H1 (cell line): ENCODE data around the gene LHFPL2. TPM values are rescaled to one million over a fixed set of nuclear protein-coding genes. Genes with fewer than 3 reads are reported as not detected.
A peak's percentile ranks its signal among the peaks of the same experiment; 100 is the strongest.
"Not testable (repeated sequence)": the region's sequence is repeated elsewhere in the genome, so short reads cannot be mapped to it uniquely, and the experiment has no call there.

ENCODE experiments used
- CTCF ChIA-PET: fragments of 300-600 bp; sonication (Branson Sonifier 250); formaldehyde crosslinking; loops from one replicate; lab custom pipeline; 2021; ENCODE audit not compliant: partially characterized antibody; lab: Charles Lee
- POLR2A ChIA-PET: fragments of 300-600 bp; sonication (Branson Sonifier 250); formaldehyde crosslinking; loops from one replicate; lab custom pipeline; 2021; ENCODE audit warnings: inconsistent platforms; ENCODE audit not compliant: partially characterized antibody; lab: Charles Lee
- DNase-seq, 2 experiments: peaks; one replicate each; pipeline versions ENCODE4 v3.0.0 to v3.0.0-alpha.2; 2010 to 2022; ENCODE audit warnings: low spot score in 2 of 2, low read depth in 1 of 2, mixed read lengths in 1 of 2
- FAIRE-seq: peaks from 2 replicates; lab custom pipeline; 2011; peaks lifted over from hg19 to GRCh38; lab: Jason Lieb, UNC
- H2AFZ ChIP-seq: 2 replicates; pipeline ENCODE4 v1.8.1; 2012; ENCODE audit warnings: low read length, inconsistent platforms
- H2AK5ac ChIP-seq: 2 replicates; pipeline ENCODE4 v1.6.1; 2013; ENCODE audit warnings: low read depth, low read length
- H2BK120ac ChIP-seq: replicated peaks from 2 replicates; pipeline ENCODE3; 2013; ENCODE audit warnings: low read depth, low read length, inconsistent platforms
- H2BK12ac ChIP-seq: 2 replicates; pipeline ENCODE4 v1.6.1; 2013; ENCODE audit warnings: low read depth, low read length
- H2BK15ac ChIP-seq: 2 replicates; pipeline ENCODE4 v1.6.1; 2013; ENCODE audit warnings: low read length
- H2BK20ac ChIP-seq: 2 replicates; pipeline ENCODE4 v1.6.1; 2013; ENCODE audit warnings: low read length
- H2BK5ac ChIP-seq: 2 replicates; pipeline ENCODE4 v1.6.1; 2013; ENCODE audit warnings: low read depth, low read length
- H3K14ac ChIP-seq: 2 replicates; pipeline ENCODE4 v1.6.1; 2013; ENCODE audit warnings: inconsistent platforms; ENCODE audit not compliant: insufficient read length
- H3K18ac ChIP-seq: 2 replicates; pipeline ENCODE4 v1.6.1; 2013; ENCODE audit warnings: low read length; ENCODE audit errors: extremely low read depth
- H3K23ac ChIP-seq: 2 replicates; pipeline ENCODE4 v1.6.1; 2013; ENCODE audit warnings: inconsistent platforms; ENCODE audit not compliant: insufficient read length
- H3K23me2 ChIP-seq: 2 replicates; pipeline ENCODE4 v1.6.1; 2013; ENCODE audit warnings: low read depth, low read length
- H3K27ac ChIP-seq: 2 replicates; pipeline ENCODE4 v1.6.1; 2011; ENCODE audit warnings: low read depth, low read length, inconsistent platforms
- H3K27me3 ChIP-seq, 4 experiments: replicated peaks in 1 of 4; 1 replicate in 1 of 4; 2 replicates in 3 of 4; pipeline versions ENCODE4 v1.6.1 to v1.8.1; 2011 to 2013; ENCODE audit warnings: low read length in 3 of 4, mild to moderate bottlenecking in 3 of 4, inconsistent platforms in 2 of 4, mixed read lengths in 2 of 4, moderate library complexity in 1 of 4; ENCODE audit not compliant: control insufficient read depth in 3 of 4, insufficient read depth in 3 of 4; ENCODE audit errors: extremely low read depth in 1 of 4
- H3K36me3 ChIP-seq, 4 experiments: 2 replicates each; pipeline versions ENCODE4 v1.6.1 to v1.8.1; 2011 to 2013; ENCODE audit warnings: mild to moderate bottlenecking in 4 of 4, low read length in 3 of 4, moderate library complexity in 2 of 4, control low read depth in 1 of 4, inconsistent platforms in 1 of 4; ENCODE audit not compliant: insufficient read depth in 4 of 4, control insufficient read depth in 2 of 4
- H3K4ac ChIP-seq: replicated peaks from 2 replicates; pipeline ENCODE3; 2013; ENCODE audit warnings: low read length, low read depth, mixed read lengths, inconsistent platforms; ENCODE audit not compliant: insufficient read length
- H3K4me1 ChIP-seq, 4 experiments: replicated peaks in 1 of 4; 1 replicate in 1 of 4; 2 replicates in 3 of 4; pipeline versions ENCODE4 v1.6.1 to v1.8.1; 2011 to 2013; ENCODE audit warnings: low read length in 3 of 4, inconsistent platforms in 2 of 4, mixed read lengths in 1 of 4; ENCODE audit not compliant: insufficient read depth in 4 of 4, control insufficient read depth in 3 of 4
- H3K4me2 ChIP-seq, 2 experiments: 2 replicates each; pipeline versions ENCODE4 v1.6.1 to v1.8.1; 2011 to 2013; ENCODE audit warnings: low read depth in 2 of 2, low read length in 2 of 2, control low read depth in 1 of 2, inconsistent platforms in 1 of 2, mild to moderate bottlenecking in 1 of 2; ENCODE audit not compliant: insufficient read depth in 1 of 2
- H3K4me3 ChIP-seq, 4 experiments: fragments of 200-600, 300-600 bp in 1 of 4; sonication (generic), shearing (Covaris generic), sonication (Bioruptor Twin) in 1 of 4; 2 replicates each; pipeline versions ENCODE4 v1.5.1 to v1.8.1; 2011 to 2016; ENCODE audit warnings: low read length in 4 of 4, low read depth in 3 of 4, control low read depth in 2 of 4, inconsistent platforms in 2 of 4, mild to moderate bottlenecking in 2 of 4, mixed read lengths in 1 of 4, moderate library complexity in 1 of 4; ENCODE audit not compliant: insufficient read depth in 2 of 4; ENCODE audit errors: extremely low read depth in 1 of 4
- H3K56ac ChIP-seq: replicated peaks from 2 replicates; pipeline ENCODE3; 2013; ENCODE audit warnings: low read depth, mild to moderate bottlenecking, mixed read lengths, low read length, inconsistent platforms; ENCODE audit not compliant: insufficient read length
- H3K79me1 ChIP-seq: 2 replicates; pipeline ENCODE4 v1.6.1; 2013; ENCODE audit warnings: low read depth, low read length, control low read depth
- H3K79me2 ChIP-seq, 2 experiments: 2 replicates each; pipeline versions ENCODE4 v1.6.1 to v1.8.1; 2012 to 2013; ENCODE audit warnings: low read length in 2 of 2, mild to moderate bottlenecking in 2 of 2, inconsistent platforms in 1 of 2; ENCODE audit not compliant: insufficient read depth in 2 of 2, control insufficient read depth in 1 of 2
- H3K9ac ChIP-seq, 4 experiments: replicated peaks in 1 of 4; 1 replicate in 1 of 4; 2 replicates in 3 of 4; pipeline versions ENCODE4 v1.6.1 to v1.8.1; 2011 to 2013; ENCODE audit warnings: low read depth in 3 of 4, low read length in 3 of 4, control low read depth in 2 of 4, mild to moderate bottlenecking in 2 of 4, moderate library complexity in 2 of 4, inconsistent platforms in 1 of 4; ENCODE audit errors: extremely low read depth in 1 of 4
- H3K9me3 ChIP-seq, 2 experiments: 2 replicates each; pipeline versions ENCODE4 v1.6.1 to v1.8.1; 2012 to 2013; ENCODE audit warnings: mild to moderate bottlenecking in 2 of 2, moderate library complexity in 2 of 2, control low read depth in 1 of 2, inconsistent platforms in 1 of 2, low read depth in 1 of 2, low read length in 1 of 2, mixed read lengths in 1 of 2; ENCODE audit not compliant: insufficient read depth in 2 of 2
- H4K20me1 ChIP-seq, 2 experiments: replicated peaks in 1 of 2; 2 replicates each; pipeline versions ENCODE3 to v1.8.1; 2011 to 2013; ENCODE audit warnings: inconsistent platforms in 2 of 2, low read length in 2 of 2, mild to moderate bottlenecking in 1 of 2; ENCODE audit not compliant: insufficient read depth in 2 of 2, control insufficient read depth in 1 of 2
- H4K5ac ChIP-seq: 2 replicates; pipeline ENCODE4 v1.6.1; 2013; ENCODE audit warnings: low read length, low read depth, mixed read lengths, inconsistent platforms; ENCODE audit not compliant: insufficient read length
- H4K8ac ChIP-seq: 2 replicates; pipeline ENCODE4 v1.8.0; 2013; ENCODE audit warnings: mild to moderate bottlenecking, moderate library complexity, low read length, inconsistent platforms; ENCODE audit not compliant: insufficient read depth; ENCODE audit errors: extremely low read depth
- H4K91ac ChIP-seq: replicated peaks from 2 replicates; pipeline ENCODE3; 2013; ENCODE audit warnings: low read length, mixed read lengths, inconsistent platforms; ENCODE audit not compliant: insufficient read length
- WGBS, 2 experiments: shearing (Covaris generic) in 1 of 2; methylation state at CpG; one replicate each; pipeline versions ENCODE4 v1.1.6 to v1.1.7; 2013 to 2015; ENCODE audit warnings: low lambda C conversion rate in 2 of 2, mixed read lengths in 2 of 2, inconsistent platforms in 1 of 2, low coverage in 1 of 2, missing lambda C conversion rate in 1 of 2; ENCODE audit not compliant: insufficient replicate concordance in 2 of 2, insufficient coverage in 1 of 2, insufficient read length in 1 of 2; ENCODE audit errors: extremely low coverage in 1 of 2, missing lambda C conversion rate in 1 of 2; 5-methylcytosine and 5-hydroxymethylcytosine counted together
- polyA plus RNA-seq, 7 experiments: library from polyadenylated mRNA; depleted of rRNA in 3 of 7; stranded (reverse) in 5 of 7; unstranded in 2 of 7; fragments of >200 nt in 5 of 7; fragments of 200-250 nt in 2 of 7; gene quantifications; 1 replicate in 5 of 7; 2 replicates in 1 of 7; 4 replicates in 1 of 7; pipeline versions ENCODE4 v1.2.1 to v1.2.3, GENCODE V29; 2011 to 2013; ENCODE audit warnings: missing spikeins in 2 of 7, mixed read lengths in 2 of 7
- total RNA-seq: library from RNA; stranded (reverse); fragmentation: NEBNext Ultra II Directional; extraction: Animal tissue kit (Norgen Biotek cat#: 25700); gene quantifications from 2 replicates; pipeline ENCODE4 v1.2.1, GENCODE V29; 2021

LHFPL2 gene
- total and polyA plus RNA-seq, 2 of the 8 experiments (the other 6 are each of a cell fraction or from before 2014, with no cell fraction given), result 9.6 to 43.0 TPM

DNA sequence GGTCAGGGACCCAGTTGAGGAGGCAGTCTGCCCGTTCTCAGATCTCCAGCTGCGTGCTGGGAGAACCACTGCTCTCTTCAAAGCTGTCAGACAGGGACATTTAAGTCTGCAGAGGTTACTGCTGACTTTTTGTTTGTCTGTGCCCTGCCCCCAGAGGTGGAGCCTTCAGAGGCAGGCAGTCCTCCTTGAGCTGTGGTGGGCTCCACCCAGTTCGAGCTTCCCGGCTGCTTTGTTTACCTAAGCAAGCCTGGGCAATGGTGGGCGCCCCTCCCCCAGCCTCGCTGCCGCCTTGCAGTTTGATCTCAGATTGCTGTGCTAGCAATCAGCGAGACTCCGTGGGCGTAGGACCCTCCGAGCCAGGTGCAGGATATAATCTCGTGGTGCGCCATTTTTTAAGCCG, 191.1 kb downstream of the LHFPL2 start:
- H4K91ac ChIP-seq, H3K14ac ChIP-seq, H3K9ac ChIP-seq, H3K4ac ChIP-seq, H2BK15ac ChIP-seq, H2AFZ ChIP-seq, H4K5ac ChIP-seq, H4K20me1 ChIP-seq, CTCF ChIA-PET, H3K27me3 ChIP-seq, H3K4me3 ChIP-seq, H3K4me1 ChIP-seq, H2BK5ac ChIP-seq, H2BK20ac ChIP-seq, H3K23ac ChIP-seq, H3K23me2 ChIP-seq, H3K36me3 ChIP-seq, FAIRE-seq, H3K9me3 ChIP-seq, H3K4me2 ChIP-seq, H3K56ac ChIP-seq, H3K79me2 ChIP-seq, H2BK12ac ChIP-seq, H2BK120ac ChIP-seq, H4K8ac ChIP-seq, H3K27ac ChIP-seq, H2AK5ac ChIP-seq, POLR2A ChIA-PET, H3K79me1 ChIP-seq, H3K18ac ChIP-seq: not testable (repeated sequence)
- DNase-seq, result peak in 1 of 2 experiments; percentile 62
- WGBS, 2 experiments, result 51% methylated on average over 6 of the region's 14 CpGs; no CpG with 5 or more reads in 1 of the 2 experiments
